Skeletal muscle tissue (tissue), 4 donors: ENCODE measurements around the gene CSNK1A1. TPM values are rescaled to one million over a fixed set of nuclear protein-coding genes. Genes with fewer than 3 reads are reported as not detected.
"Not testable (repeated sequence)": the region's sequence is repeated elsewhere in the genome, so short reads cannot be mapped to it uniquely, and the experiment has no call there.

Experiments
- H3K27ac ChIP-seq: one replicate; pipeline ENCODE4 v1.7.0; 2013; ENCODE audit warnings: mild to moderate bottlenecking, low read depth, low read length, inconsistent platforms
- H3K27me3 ChIP-seq, 3 donors: one replicate each; pipeline ENCODE4 v1.7.0; 2013; ENCODE audit warnings: low read length in 3 of 3; ENCODE audit not compliant: control insufficient read depth in 3 of 3, insufficient read depth in 3 of 3
- H3K36me3 ChIP-seq, 3 donors: one replicate each; pipeline ENCODE4 v1.7.0; 2013; ENCODE audit warnings: low read length in 3 of 3; ENCODE audit not compliant: control insufficient read depth in 3 of 3, insufficient read depth in 3 of 3
- H3K4me1 ChIP-seq, 3 donors: one replicate each; pipeline ENCODE4 v1.7.0; 2013; ENCODE audit warnings: low read length in 3 of 3, mild to moderate bottlenecking in 3 of 3; ENCODE audit not compliant: control insufficient read depth in 3 of 3, insufficient read depth in 3 of 3
- H3K4me3 ChIP-seq, 3 donors: one replicate each; pipeline ENCODE4 v1.7.0; 2013; ENCODE audit warnings: low read length in 3 of 3
- H3K9ac ChIP-seq, 3 donors: one replicate each; pipeline ENCODE4 v1.7.0; 2013; ENCODE audit warnings: low read length in 3 of 3, mild to moderate bottlenecking in 3 of 3, moderate library complexity in 2 of 3, low read depth in 1 of 3
- H3K9me3 ChIP-seq, 3 donors: one replicate each; pipeline ENCODE4 v1.7.0; 2013; ENCODE audit warnings: low read length in 3 of 3; ENCODE audit not compliant: control insufficient read depth in 3 of 3
- total RNA-seq: library from RNA; depleted of rRNA; stranded (reverse); fragments of >200 nt; gene quantifications from one replicate; pipeline ENCODE4 v1.2.3, GENCODE V29; 2014
- donor health status: Osteomylitis.

CSNK1A1 gene
- total RNA-seq, 1 donor from 2014 or later = 161 TPM

- Histone ChIP-seq H3K27me3 (no peaks in the 10 kb centered on the region), H3K9me3 (no peaks in the 10 kb centered on the region), H3K9ac (peak overlapping the region in 1 of 3 donors; percentile 24), H3K36me3 (peaks cover 0 to 13% (median 5%) of the 10 kb centered on the region in 3 donors), H3K27ac (peak overlapping the region; percentile 27), H3K4me1 (peaks cover 26 to 44% (median 31%) of the 10 kb centered on the region in 3 donors), H3K4me3 (no peak overlapping the region)
Observed at GRCh38 chr5:149518620-149519019, 32.6 kb downstream of the CSNK1A1 start.

DNA sequence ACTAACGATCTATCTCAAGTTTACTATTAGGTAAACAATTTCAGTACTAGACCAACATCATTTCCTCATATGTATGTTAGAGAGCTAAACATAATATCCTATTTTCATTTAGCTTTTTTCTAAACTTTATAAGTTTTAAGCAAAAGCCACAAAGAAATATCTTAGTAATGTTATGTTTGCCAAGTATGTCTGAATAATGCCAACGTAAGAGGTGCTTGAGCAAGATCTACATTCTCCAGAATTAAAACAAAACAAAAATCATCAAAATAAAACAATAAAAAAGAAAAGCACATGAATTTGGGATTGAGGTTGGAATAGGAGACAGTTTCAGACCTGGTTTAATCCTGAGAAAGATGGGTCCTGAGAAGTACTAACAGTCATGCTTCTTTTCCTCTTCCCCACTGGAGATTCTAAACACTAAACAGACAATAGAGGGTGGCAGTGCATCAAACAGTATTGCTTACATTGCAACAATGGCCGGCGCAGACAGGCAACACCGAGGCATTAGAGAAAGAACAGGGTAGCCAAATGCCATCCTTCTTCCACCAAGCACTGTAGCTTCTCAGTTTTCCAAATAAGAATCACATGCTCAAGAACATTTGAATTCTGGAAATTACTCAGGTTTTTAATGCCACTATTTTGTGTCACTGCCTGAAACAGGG lies 33.6 kb downstream of the CSNK1A1 start:
- H3K4me3 ChIP-seq = peak overlapping the region in 1 of 3 donors; percentile 20
- H3K9me3 ChIP-seq = no peaks in the 10 kb centered on the region
- peaks cover 0 to 11% (median 7%) of the 10 kb centered on the region in 3 donors for H3K36me3 ChIP-seq
- no peaks in the 10 kb centered on the region for H3K27me3 ChIP-seq
- no peak overlapping the region for H3K9ac ChIP-seq
- peak overlapping the region; percentile 27 for H3K27ac ChIP-seq
- peaks cover 30 to 41% (median 31%) of the 10 kb centered on the region in 3 donors for H3K4me1 ChIP-seq

DNA sequence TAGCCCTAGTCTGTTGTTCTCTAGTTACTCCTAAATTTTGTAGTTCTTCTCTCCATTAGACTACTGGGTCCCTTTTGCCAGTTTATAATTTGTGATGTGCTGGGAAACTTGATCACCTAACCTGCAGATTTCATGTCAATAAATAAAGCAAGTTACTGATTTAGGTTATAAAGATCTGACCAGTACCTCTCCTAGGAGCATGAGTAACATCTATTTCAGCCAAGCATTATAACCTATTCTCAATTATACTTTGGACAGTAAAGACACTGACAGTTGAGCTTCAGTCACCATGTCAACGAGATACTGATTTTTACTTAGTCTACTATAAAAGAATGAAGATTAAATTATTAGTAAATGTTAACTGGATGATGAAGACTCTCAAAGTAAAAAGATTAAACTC lies 36.7 kb downstream of the CSNK1A1 start:
- H3K27me3 ChIP-seq = no peaks in the 10 kb centered on the region
- H3K9ac ChIP-seq = no peak overlapping the region
- H3K9me3 ChIP-seq = no peaks in the 10 kb centered on the region
- H3K36me3 ChIP-seq = peaks cover 8 to 26% (median 9%) of the 10 kb centered on the region in 3 donors
- H3K4me3 ChIP-seq = no peak overlapping the region
- peaks cover 24 to 38% (median 28%) of the 10 kb centered on the region in 3 donors for H3K4me1 ChIP-seq
- H3K27ac ChIP-seq = no peak overlapping the region

DNA sequence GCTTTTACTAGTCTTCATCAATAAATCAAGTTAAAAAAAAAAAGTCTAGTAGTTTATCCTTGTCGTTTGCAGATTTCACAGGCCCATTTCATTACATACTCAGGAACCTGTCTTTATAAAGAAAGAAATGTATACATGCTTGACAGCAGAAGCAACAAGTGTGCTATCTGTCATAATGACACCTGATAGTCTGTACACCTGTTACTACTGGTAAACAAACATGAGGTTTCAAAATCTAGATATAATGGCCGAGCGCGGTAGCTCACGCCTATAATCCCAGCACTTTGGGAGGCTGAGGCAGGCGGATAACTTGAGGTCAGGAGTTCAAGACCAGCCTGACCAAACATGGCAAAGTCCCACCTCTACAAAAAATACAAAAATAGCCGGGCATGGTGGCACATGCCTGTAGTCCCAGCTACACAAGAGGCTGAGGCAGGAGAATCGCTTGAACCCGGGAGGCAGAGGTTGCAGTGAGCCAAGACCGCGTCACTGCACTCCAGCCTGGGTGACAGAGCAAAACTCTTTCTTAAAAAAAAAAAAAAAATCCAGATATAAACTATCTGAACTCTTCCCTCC lies 37.8 kb downstream of the CSNK1A1 start:
- Histone ChIP-seq H3K27ac (peak overlapping the region; percentile 62), H3K4me1 (peaks cover 17 to 28% (median 21%) of the 10 kb centered on the region in 3 donors), H3K36me3 (peaks cover 17 to 36% (median 19%) of the 10 kb centered on the region in 3 donors)
- not testable (repeated sequence) for H3K9ac ChIP-seq, H3K27me3 ChIP-seq, H3K4me3 ChIP-seq, H3K9me3 ChIP-seq

GRCh38 chr5:149510136-149510535 lies 41.1 kb downstream of the CSNK1A1 start:
- H3K4me1 ChIP-seq = peaks cover 0 to 5% (median 3%) of the 10 kb centered on the region in 3 donors
- peaks cover 37 to 60% (median 48%) of the 10 kb centered on the region in 3 donors for H3K36me3 ChIP-seq
- H3K27ac ChIP-seq = no peak overlapping the region
- H3K9ac ChIP-seq = no peak overlapping the region
- H3K4me3 ChIP-seq = no peak overlapping the region
- H3K27me3 ChIP-seq = no peaks in the 10 kb centered on the region
- H3K9me3 ChIP-seq = no peaks in the 10 kb centered on the region

- no peaks in the 10 kb centered on the region for H3K9me3 ChIP-seq
- H3K27ac ChIP-seq = no peak overlapping the region
- no peak overlapping the region for H3K4me3 ChIP-seq
- peaks cover 36 to 69% (median 64%) of the 10 kb centered on the region in 3 donors for H3K36me3 ChIP-seq
- H3K9ac ChIP-seq = no peak overlapping the region
- no peaks in the 10 kb centered on the region for H3K27me3 ChIP-seq
- H3K4me1 ChIP-seq = no peaks in the 10 kb centered on the region
Observed at GRCh38 chr5:149504677-149505076, 46.6 kb downstream of the CSNK1A1 start.

DNA sequence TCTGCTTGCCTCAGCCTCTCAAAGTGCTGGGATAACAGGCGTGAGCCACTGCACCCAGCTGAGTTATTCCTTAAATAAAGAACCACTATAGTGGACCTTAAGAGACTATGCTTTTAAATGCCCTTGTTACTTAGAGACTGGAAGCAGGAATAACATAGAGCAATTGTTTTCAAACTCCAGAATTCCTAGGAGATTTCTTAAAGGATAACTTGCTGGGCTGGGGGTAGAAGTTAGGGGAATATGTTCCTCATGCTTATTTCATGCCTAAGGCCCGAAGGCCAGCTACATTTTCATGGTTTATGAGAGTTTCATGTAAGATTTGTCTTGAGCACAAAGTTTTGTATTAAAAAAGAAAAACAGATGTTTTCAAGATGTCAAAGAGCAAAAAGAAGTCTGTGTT lies 48.2 kb downstream of the CSNK1A1 start:
- peaks cover 31 to 67% (median 53%) of the 10 kb centered on the region in 3 donors for H3K36me3 ChIP-seq

DNA sequence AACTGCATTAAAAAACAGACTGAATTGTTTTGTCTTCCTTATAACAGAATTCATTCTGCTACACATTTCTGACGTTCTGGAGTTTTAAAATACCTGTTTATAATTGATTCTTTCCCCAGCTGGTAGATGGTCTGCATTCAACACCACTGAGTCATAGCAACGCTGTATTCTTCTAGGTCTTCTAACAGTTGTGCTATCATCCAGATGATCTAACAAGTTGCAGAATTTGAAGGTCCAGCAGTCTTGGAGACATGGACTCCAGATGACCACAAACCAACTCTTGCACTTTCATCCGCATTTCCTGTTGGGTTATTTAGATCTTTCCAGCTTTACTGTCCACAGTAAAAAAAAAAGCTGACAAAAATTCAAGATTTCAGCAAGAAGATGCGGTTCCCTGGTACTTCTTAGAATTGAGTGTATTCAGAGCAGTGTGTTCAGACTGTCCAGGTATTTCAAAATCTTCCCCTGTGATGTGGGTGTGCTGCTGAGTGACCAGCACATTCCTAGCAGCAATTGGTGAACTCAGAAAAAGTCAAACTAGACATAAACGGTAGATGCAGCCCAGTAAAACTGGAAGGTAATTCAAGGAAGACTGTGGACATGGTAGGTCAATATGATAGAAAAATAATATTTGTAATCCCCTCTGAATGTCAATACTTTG lies 50.2 kb downstream of the CSNK1A1 start:
- Histone ChIP-seq H3K4me3 (no peak overlapping the region), H3K4me1 (peaks cover 0 to 2% (median 0%) of the 10 kb centered on the region in 3 donors), H3K27ac (peak overlapping the region; percentile 9), H3K27me3 (no peaks in the 10 kb centered on the region), H3K36me3 (peaks cover 20 to 57% (median 46%) of the 10 kb centered on the region in 3 donors), H3K9ac (no peak overlapping the region), H3K9me3 (no peaks in the 10 kb centered on the region)

More for the DNA sequence above, 48.2 kb downstream of the CSNK1A1 start:
- H3K4me3 ChIP-seq = no peak overlapping the region
- H3K27me3 ChIP-seq = no peaks in the 10 kb centered on the region
- no peaks in the 10 kb centered on the region for H3K9me3 ChIP-seq
- no peak overlapping the region for H3K9ac ChIP-seq
- H3K27ac ChIP-seq = no peak overlapping the region
- no peaks in the 10 kb centered on the region for H3K4me1 ChIP-seq

GRCh38 chr5:149498724-149499336 lies 52.4 kb downstream of the CSNK1A1 start:
- Histone ChIP-seq H3K9me3 (no peaks in the 10 kb centered on the region), H3K27ac (no peak overlapping the region), H3K9ac (no peak overlapping the region), H3K27me3 (no peaks in the 10 kb centered on the region), H3K4me1 (peaks cover 0 to 2% (median 0%) of the 10 kb centered on the region in 3 donors), H3K4me3 (no peak overlapping the region), H3K36me3 (peaks cover 13 to 41% (median 29%) of the 10 kb centered on the region in 3 donors)
